HepG2 (cell line): Measurements from ENCODE around the gene SURF2. TPM values are rescaled to one million over a fixed set of nuclear protein-coding genes. Genes with fewer than 3 reads are reported as not detected.

Source experiments
- CTCF ChIP-seq: sonication (generic); formaldehyde crosslinking; IDR thresholded peaks from 2 replicates; pipeline ENCODE4 v1.5.0; 2020; ENCODE audit warnings: mild to moderate bottlenecking, missing genetic modification reagents, moderate library complexity
- E2F1 ChIP-seq: sonication (generic); formaldehyde crosslinking; IDR thresholded peaks from 2 replicates; pipeline ENCODE4 v1.5.0; 2020; ENCODE audit warnings: missing genetic modification reagents
- HMGXB4 ChIP-seq, 2 experiments: sonication (generic) in 1 of 2; formaldehyde crosslinking in 1 of 2; IDR thresholded peaks; 2 replicates each; pipeline versions ENCODE4 v1.4.0 to v1.6.1; 2018 to 2020; ENCODE audit warnings: missing genetic modification reagents in 2 of 2, borderline replicate concordance in 1 of 2, low read depth in 1 of 2, mild to moderate bottlenecking in 1 of 2, missing biosample characterization in 1 of 2
- HNRNPK ChIP-seq: fragments of 200-400 bp; formaldehyde crosslinking; IDR thresholded peaks from 2 replicates; pipeline ENCODE4 v1.6.1; 2018; ENCODE audit warnings: low read length, low read depth, moderate library complexity, mild to moderate bottlenecking; ENCODE audit not compliant: poor library complexity, severe bottlenecking
- HNRNPLL ChIP-seq: fragments of 200-400 bp; formaldehyde crosslinking; IDR thresholded peaks from 2 replicates; pipeline ENCODE4 v1.6.1; 2017; ENCODE audit warnings: mild to moderate bottlenecking, low read depth, low read length; ENCODE audit not compliant: poor library complexity, severe bottlenecking
- HOXA5 ChIP-seq: sonication (generic); formaldehyde crosslinking; IDR thresholded peaks from 2 replicates; pipeline ENCODE4 v1.4.0; 2020; ENCODE audit warnings: missing genetic modification reagents
- PCBP2 ChIP-seq: fragments of 200-400 bp; formaldehyde crosslinking; optimal IDR thresholded peaks from 2 replicates; pipeline ENCODE3; 2018; ENCODE audit warnings: low read length, low read depth; ENCODE audit not compliant: poor library complexity, severe bottlenecking
- PHF8 ChIP-seq: sonication (generic); formaldehyde crosslinking; IDR thresholded peaks from 2 replicates; pipeline ENCODE4 v1.5.0; 2020; ENCODE audit warnings: missing genetic modification reagents
- RXRA ChIP-seq: sonication (generic); formaldehyde crosslinking; IDR thresholded peaks from 2 replicates; pipeline ENCODE4 v1.5.1; 2020; ENCODE audit warnings: missing genetic modification reagents
- YEATS4 ChIP-seq: sonication (generic); formaldehyde crosslinking; IDR thresholded peaks from 2 replicates; pipeline ENCODE4 v1.4.0; 2020; ENCODE audit warnings: missing genetic modification reagents, borderline replicate concordance
- ZNF564 ChIP-seq: sonication (generic); formaldehyde crosslinking; IDR thresholded peaks from 2 replicates; pipeline ENCODE4 v1.8.1; 2023; ENCODE audit warnings: mild to moderate bottlenecking, missing genetic modification reagents
- ZNF589 ChIP-seq: sonication (generic); formaldehyde crosslinking; conservative IDR thresholded peaks from 2 replicates; pipeline ENCODE4 v1.8.0; 2022; ENCODE audit warnings: mild to moderate bottlenecking, moderate library complexity, missing genetic modification reagents
- ZNF629 ChIP-seq: sonication (generic); formaldehyde crosslinking; conservative IDR thresholded peaks from 2 replicates; pipeline ENCODE4 v1.5.0; 2020; ENCODE audit warnings: missing genetic modification reagents
- ZNF737 ChIP-seq: sonication (generic); formaldehyde crosslinking; IDR thresholded peaks from 2 replicates; pipeline ENCODE4 v1.5.0; 2020; ENCODE audit warnings: missing genetic modification reagents, mild to moderate bottlenecking, borderline replicate concordance
- ZNF740 ChIP-seq: sonication (generic); formaldehyde crosslinking; IDR thresholded peaks from 2 replicates; pipeline ENCODE4 v1.4.0; 2020; ENCODE audit warnings: missing genetic modification reagents
- ZNF879 ChIP-seq: sonication (generic); formaldehyde crosslinking; IDR thresholded peaks from 2 replicates; pipeline ENCODE4 v1.8.1; 2023; ENCODE audit warnings: missing genetic modification reagents
- polyA plus RNA-seq, 8 experiments: library from polyadenylated mRNA; depleted of rRNA in 3 of 8; stranded (reverse) in 7 of 8; unstranded in 1 of 8; fragments of >200 nt; fragmentation: Illumina TruSeq in 4 of 8; extraction: Trizol in 4 of 8; gene quantifications; 2 replicates each; pipeline versions ENCODE4 v1.2.1 to v1.2.3, GENCODE V29; 2011 to 2016; ENCODE audit warnings: low read depth in 4 of 8, missing spikeins in 1 of 8, mixed read lengths in 1 of 8; ENCODE audit not compliant: insufficient read depth in 1 of 8
- total RNA-seq, 5 experiments: library from RNA; depleted of rRNA; stranded (reverse); fragments of >200 nt; fragmentation: Illumina TruSeq; extraction: Trizol; gene quantifications; 2 replicates each; pipeline ENCODE4 v1.2.3, GENCODE V29; 2016; ENCODE audit warnings: low read depth in 1 of 5
- TF ChIP-seq, protein P1 (sequence below): sonication (generic); formaldehyde crosslinking; IDR thresholded peaks from 2 replicates; pipeline ENCODE4 v1.5.0; 2020; ENCODE audit warnings: missing genetic modification reagents
- TF ChIP-seq, protein P2 (sequence below): sonication (generic); formaldehyde crosslinking; IDR thresholded peaks from 2 replicates; pipeline ENCODE4 v1.5.0; 2020; ENCODE audit warnings: mild to moderate bottlenecking, missing genetic modification reagents
- TF ChIP-seq, protein P3 (sequence below): sonication (generic); formaldehyde crosslinking; IDR thresholded peaks from 2 replicates; pipeline ENCODE4 v1.4.0; 2020; ENCODE audit warnings: missing genetic modification reagents, low read depth, mild to moderate bottlenecking, borderline replicate concordance

SURF2 gene
- total and polyA plus RNA-seq, 2 of the 13 experiments (the other 11 are each of a cell fraction or from before 2014, with no cell fraction given) = 6.3 to 13.6 TPM

GRCh38 chr9:133347515-133347984 is 8.8 kb upstream of the SURF2 start (continued):
- TF ChIP-seq ZNF589 (CRISPR knock-in tag) = no peak
- TF ChIP-seq PCBP2 = peak; percentile 58
- TF ChIP-seq CTCF (CRISPR knock-in tag) = 0 out of 2 replicates have a peak, but pooled peaks have one; percentile 1
- TF ChIP-seq HNRNPK = peak; percentile 88
- no peak for TF ChIP-seq ZNF737 (CRISPR knock-in tag)
- 0 out of 2 replicates have a peak, but pooled peaks have one; percentile 11 for TF ChIP-seq RXRA (CRISPR knock-in tag)
- peak; percentile 67 for TF ChIP-seq HOXA5 (CRISPR knock-in tag)
- TF ChIP-seq E2F1 (CRISPR knock-in tag) = peak; percentile 31; the same call in 1 of the 2 replicates
- TF ChIP-seq PHF8 (CRISPR knock-in tag) = peak; percentile 69; the same call in 1 of the 2 replicates
- TF ChIP-seq ZNF879 (CRISPR knock-in tag) = peak; percentile 69; the same call in 1 of the 2 replicates
- TF ChIP-seq, protein P1, sequence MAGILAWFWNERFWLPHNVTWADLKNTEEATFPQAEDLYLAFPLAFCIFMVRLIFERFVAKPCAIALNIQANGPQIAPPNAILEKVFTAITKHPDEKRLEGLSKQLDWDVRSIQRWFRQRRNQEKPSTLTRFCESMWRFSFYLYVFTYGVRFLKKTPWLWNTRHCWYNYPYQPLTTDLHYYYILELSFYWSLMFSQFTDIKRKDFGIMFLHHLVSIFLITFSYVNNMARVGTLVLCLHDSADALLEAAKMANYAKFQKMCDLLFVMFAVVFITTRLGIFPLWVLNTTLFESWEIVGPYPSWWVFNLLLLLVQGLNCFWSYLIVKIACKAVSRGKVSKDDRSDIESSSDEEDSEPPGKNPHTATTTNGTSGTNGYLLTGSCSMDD (CRISPR knock-in tag) = no peak
- 0 out of 4 replicates have a peak, but pooled peaks of 1 of the 2 experiments have one; percentile 8 for TF ChIP-seq HMGXB4 (CRISPR knock-in tag; IDR thresholded peaks at IDR 0.05; ENCODE audit: borderline replicate concordance in 1 of 2, low read depth in 1 of 2)
- 0 out of 2 replicates have a peak, but pooled peaks have one; percentile 9 for TF ChIP-seq ZNF629
- TF ChIP-seq, protein P2, sequence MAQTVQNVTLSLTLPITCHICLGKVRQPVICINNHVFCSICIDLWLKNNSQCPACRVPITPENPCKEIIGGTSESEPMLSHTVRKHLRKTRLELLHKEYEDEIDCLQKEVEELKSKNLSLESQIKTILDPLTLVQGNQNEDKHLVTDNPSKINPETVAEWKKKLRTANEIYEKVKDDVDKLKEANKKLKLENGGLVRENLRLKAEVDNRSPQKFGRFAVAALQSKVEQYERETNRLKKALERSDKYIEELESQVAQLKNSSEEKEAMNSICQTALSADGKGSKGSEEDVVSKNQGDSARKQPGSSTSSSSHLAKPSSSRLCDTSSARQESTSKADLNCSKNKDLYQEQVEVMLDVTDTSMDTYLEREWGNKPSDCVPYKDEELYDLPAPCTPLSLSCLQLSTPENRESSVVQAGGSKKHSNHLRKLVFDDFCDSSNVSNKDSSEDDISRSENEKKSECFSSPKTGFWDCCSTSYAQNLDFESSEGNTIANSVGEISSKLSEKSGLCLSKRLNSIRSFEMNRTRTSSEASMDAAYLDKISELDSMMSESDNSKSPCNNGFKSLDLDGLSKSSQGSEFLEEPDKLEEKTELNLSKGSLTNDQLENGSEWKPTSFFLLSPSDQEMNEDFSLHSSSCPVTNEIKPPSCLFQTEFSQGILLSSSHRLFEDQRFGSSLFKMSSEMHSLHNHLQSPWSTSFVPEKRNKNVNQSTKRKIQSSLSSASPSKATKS (CRISPR knock-in tag) = 0 out of 2 replicates have a peak, but pooled peaks have one; percentile 4
- TF ChIP-seq, protein P3, sequence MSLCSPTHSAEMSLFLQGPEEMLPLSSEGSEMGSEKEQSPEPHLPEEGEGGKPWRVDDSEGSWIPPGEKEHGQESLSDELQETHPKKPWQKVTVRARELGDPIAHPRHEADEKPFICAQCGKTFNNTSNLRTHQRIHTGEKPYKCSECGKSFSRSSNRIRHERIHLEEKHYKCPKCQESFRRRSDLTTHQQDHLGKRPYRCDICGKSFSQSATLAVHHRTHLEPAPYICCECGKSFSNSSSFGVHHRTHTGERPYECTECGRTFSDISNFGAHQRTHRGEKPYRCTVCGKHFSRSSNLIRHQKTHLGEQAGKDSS (CRISPR knock-in tag) = peak; percentile 2; the same call in 1 of the 2 replicates
- TF ChIP-seq YEATS4 (CRISPR knock-in tag) = peak; percentile 45; the same call in 1 of the 2 replicates
- 0 out of 2 replicates have a peak, but pooled peaks have one; percentile 47 for TF ChIP-seq ZNF740 (CRISPR knock-in tag)
- peak; percentile 38 for TF ChIP-seq HNRNPLL
- peak; percentile 14; the same call in 1 of the 2 replicates for TF ChIP-seq ZNF564 (CRISPR knock-in tag)
